IPS-NIHi11 (cell line): ENCODE data around the gene OSMR.

Experiments used
- DNase-seq: peaks from one replicate; pipeline ENCODE4 v3.0.0; 2012; ENCODE audit warnings: mixed read lengths, low spot score

Gene OSMR

DNA sequence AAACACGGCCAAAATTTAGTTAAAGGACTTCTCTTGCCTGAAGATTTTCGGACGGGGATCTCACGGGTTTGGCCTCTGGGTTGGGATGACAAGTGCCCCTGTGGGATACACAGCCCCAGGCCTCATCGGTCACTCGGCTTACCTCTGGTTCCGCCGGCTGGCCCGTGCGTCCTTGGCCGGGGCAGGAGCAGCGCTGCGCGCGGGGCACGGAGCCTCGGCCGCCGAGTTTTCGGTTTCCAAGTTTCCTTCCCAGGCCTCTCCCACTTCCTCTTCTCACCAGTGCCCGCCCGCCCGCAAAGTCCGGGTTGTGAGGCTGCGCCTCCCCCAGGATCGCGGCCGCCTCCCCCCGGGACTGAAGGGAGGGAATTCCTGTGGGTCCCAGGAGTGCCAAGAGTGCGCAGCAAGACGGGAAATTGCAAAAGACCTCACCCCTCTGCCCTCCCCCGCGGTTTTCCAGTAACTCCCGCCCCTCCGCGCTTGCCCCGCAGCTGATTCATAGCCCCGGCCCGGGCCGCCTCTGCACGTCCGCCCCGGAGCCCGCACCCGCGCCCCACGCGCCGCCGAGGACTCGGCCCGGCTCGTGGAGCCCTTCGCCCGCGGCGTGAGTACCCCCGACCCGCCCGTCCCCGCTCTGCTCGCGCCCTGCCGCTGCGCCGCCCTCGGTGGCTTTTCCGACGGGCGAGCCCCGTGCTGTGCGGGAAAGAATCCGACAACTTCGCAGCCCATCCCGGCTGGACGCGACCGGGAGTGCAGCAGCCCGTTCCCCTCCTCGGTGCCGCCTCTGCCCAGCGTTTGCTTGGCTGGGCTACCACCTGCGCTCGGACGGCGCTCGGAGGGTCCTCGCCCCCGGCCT, at the start of gene OSMR:
Gene OSMR, plus strand, starts transcription at position 487 of the 853 bp plus-strand sequence. CDS start 23,033 bp downstream, outside the sequence.
- DNase-seq, result peak; percentile 74

DNA sequence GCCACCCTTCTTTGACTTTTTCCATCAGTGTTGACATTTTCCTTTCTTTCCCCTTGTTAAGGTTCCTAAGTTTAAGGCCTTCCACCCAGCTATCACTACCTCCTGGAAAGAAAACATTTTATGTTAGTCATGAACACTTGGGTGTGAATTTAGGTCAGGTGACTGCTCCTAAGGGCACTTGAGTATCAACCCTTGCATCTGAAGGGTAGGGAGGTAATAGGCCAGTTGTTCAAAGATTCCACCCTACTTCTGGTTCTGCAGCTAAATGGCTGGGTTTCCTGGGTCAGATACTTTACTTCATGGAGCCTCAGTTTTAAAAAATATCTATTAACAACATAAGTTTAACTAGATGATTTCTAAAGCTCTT, 49.1 kb upstream of the OSMR start:
- no peak for DNase-seq

DNA sequence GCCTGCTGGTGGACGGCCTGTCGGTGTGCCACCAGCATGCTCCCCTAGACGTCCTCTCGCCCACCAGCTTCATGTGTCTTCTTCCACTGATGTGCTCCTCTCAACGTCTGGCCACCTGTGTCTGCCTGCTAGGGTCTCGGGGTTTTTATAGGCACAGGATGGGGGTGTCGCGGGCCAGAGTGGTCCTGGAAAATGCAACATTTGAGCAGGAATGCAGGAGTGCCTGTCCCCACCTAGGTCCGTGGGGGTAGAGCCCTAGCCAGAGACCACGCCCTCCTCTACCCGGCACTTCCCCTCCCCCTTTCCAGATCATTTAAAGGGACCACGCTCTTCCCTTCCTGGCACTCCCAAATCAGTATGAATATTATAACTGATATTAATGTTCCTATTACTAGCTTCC, 48.0 kb upstream of the OSMR start:
- DNase-seq, result no peak

DNA sequence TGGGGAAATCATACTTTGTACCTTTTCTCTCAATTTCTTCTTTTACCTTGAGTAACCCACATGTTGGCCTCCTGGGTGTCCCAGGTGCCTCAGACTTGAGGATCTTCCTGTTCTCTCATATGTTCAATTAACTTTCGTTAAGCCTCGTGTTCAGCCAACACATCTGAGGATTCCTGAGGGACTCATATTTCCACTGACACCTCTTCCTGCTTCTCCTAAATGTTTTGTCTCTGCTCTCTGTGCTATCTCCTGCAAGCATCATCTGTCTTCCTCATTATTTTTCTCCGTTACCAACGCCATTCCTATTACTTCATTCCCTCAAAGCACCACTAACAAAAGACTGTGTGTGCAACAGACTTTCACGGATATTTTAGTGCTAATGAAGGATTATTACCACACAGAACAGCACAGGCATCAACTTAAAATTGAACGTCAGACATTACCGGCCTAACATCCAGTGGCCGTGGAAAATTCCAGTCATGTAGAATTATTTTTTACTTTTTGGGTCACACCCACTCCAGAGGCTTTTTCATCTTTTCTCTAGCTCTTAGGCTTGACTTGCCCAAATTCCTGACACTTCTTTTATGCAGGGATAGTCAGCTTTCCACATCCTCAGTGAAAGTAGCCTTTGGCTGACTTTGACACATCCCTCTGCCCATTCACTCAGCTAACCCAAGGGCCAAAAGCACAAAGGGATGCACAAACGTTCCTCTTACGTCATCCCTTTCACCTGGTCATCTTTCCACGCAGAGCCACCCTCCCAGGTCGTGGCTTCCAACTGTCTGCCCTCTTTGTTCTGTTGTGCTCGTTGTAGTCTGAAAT, 46.0 kb upstream of the OSMR start:
- DNase-seq, result no peak

DNA sequence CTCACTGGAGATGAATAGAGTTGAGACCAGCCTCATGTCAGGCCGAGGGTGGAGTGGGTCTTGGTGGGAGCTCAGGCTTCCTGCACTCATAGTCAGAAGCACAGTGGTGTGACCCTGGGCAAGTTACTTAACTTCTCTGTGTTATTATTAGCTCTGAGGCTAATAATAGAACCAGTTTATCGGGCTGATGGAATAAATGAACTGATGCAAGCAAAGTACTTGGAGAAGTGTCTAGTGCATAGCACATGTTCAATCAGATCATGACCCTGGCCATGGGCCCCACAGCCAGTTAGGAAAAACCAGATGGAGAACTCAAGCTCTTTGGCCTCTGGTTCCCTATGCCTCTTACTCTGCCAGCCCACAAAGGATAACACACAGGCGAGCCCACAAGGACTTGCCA, 45.3 kb upstream of the OSMR start:
- DNase-seq, result no peak

DNA sequence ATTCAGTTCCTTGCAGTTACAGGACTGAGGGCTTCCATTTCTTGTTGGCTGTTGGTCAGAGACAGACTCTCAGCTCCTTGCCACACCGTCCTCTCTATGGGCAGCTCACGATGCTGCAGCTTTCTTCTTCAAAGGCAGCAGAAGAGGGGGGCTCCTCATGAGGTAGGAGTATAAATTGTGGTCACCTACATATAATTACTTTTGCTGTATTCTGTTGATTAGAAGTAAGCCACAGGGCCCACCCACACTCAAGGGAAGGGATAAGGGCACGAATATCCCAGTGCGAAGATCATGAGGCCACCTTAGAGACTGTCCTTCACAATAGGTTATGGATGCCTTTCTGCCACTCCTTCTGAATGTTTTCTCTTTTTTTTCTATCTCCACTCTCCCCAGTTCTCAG, 43.7 kb upstream of the OSMR start:
- DNase-seq, result no peak

DNA sequence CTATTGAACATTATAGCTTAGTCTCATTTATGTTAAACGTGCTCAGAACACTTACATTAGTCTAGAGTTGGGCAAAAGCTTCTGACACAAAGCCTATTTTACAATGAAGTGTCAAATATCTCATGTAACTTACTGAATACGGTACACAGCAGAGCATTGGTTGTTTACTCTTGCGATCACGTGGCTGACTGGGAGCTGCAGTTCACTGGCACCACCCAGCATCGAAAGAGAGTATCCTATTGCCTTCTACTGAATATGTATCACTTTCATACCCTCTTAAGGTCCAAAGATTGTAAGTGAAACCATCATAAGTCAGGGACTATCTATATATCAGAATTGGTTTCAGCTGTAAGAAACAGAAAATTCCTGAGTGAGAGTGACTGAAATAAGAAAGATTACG, 42.6 kb upstream of the OSMR start:
- no peak for DNase-seq

DNA sequence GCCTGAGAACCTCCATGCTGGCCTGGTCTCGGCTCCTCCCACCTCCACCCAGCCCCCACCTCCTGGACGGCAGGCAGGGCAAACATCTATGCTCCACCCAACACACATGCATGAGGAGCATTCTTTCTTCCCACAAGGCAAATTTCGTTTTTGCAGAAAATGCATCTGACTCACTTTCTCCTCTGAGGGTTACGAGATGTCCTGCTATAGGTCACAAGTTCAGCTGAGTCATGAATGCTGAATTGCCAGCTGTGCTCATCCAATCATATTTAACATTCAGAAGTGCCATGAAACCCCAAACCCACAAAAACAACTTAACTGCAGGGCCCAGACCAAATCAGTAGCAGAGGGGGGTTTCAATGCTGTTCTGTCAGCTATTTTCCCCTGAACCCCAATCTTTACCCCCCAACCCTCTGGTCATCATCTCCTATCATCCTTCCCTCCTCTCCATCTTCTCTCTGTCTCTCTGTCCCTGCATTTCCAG, 39.0 kb upstream of the OSMR start:
- DNase-seq, result no peak

DNA sequence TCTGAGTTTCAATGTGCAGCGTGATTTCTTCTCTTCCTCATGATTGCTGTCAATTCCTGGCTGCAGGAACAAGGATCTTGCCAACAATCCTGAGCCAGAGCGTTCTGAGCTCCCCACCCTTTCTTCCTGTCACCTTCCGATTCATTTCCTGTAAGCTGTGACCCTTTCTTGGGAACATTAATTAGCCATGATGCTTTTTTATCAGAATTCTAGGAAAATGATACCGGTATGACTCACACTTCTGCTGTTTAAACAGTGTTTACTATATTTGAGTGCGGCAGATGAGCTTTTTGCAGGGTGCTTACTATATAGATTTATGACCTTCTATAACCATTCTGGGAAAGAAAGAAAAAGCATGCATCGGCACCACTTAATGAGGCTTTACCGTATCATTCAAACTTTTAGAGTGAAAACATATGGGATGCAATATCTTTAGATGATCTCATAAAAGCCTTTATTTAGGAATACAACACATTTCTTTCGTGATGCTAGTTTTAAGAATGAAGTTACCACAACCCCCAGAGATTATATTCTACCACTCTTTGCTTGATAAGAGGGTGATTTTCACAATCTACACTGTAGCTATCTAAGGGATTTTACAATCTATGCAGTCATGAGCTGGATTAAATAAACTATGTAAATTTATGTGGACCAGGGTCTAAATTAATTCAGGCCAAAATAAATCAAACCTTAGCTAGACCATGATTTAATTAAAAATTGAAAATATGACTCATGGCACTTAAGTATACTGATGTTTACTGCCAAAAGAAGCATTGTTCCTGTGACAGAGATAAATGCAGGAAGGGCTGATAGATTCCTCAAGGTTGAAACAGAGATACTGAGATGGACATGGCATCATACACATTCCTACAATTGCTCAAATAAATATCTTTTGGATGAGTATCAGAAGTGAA, 38.0 kb upstream of the OSMR start:
- no peak for DNase-seq

DNA sequence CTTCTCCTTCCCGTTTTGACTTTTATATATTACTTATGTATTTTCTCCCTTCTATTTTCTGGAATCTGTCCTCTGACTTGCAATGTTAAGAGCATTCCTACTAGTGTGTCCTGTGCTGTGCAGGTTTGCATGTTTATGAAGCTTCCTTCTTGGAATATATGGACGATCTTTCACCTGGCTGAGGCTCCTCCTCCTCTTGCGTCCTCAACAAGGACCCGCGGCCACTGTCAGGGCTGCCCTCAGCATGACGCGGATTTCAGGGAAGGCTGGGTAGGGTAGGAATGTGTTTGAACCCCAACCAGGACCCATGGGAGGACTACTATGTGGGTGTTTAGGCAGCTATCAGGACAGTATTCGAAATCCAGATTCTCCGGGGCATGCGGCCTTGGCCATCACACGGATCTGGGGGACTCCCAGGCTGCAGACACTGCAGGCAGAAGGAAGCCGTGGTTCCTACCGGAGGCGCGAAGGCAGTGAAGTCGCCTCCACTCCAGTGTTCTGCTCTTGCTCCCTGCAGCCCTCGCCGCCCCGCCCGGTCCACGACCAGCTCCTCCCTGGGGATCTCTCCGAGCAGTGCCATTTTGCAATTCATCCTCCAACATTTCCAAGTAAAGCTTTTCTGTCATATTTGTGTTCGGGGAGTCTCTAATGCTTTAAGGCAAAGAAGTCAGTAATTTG, 37.0 kb upstream of the OSMR start:
- DNase-seq, result no peak

DNA sequence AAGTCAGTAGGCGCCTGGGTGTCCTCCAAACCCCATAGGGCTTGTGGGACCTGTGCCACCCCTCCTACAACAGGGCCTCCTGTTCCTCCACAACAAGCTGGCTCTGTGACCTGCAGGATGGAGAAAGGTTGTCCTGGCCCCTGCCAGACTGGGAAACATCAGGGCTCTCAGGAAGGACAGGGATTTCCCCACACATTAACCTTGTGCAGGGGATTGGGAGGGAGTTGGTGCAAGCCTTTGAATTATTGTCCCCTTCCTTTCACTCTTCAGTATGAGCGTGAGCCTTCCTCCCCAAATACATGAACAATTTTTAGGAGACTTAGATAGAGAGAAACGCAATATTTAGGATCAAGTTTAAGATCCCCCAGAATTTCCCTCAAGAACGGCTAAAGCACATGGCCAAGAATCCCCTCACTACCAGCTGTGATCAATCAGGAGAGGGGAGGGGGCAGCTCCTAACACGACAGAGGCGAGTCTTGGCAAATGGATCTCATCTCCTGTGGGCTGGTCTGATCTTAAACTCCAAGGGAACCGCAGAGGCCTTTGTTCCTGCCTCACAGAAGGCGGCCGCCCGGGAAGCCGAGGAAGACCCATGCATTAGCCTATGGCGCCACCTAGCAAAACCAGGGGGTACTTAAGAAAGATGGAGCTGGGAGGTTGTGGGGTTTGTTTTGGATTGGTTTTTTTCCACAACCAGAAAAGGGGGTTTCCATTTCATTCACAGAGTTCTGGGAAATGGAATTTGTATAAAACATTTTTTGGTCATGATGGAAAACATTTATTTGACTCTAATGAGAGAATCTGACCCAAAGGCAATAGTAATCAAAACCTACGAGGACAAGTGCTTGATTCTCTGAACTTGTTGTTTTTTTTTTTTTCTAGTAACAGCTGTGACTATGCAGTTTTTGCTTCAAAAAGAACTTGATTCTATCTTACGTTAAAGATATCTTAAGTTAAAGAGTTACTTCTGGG, 36.1 kb upstream of the OSMR start:
- DNase-seq, result peak; percentile 87

DNA sequence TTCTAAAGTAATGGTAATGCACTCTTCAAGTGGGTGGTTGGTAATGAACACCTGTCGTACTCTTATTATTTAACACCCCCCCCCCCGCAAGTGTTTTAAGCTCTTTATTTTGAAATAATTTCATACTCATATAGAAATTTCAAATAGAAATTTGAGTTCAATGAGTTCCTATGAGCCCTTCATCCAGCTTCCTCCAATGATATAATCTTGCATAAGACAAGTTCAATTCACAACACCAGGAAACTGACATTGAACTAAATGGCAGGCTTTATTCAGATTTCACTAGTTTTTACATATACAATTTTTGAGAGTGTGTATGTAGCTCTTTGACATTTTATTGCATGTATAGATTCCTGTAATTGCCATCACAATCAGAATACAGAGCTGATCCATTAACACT, 30.9 kb upstream of the OSMR start:
- DNase-seq, result no peak

DNA sequence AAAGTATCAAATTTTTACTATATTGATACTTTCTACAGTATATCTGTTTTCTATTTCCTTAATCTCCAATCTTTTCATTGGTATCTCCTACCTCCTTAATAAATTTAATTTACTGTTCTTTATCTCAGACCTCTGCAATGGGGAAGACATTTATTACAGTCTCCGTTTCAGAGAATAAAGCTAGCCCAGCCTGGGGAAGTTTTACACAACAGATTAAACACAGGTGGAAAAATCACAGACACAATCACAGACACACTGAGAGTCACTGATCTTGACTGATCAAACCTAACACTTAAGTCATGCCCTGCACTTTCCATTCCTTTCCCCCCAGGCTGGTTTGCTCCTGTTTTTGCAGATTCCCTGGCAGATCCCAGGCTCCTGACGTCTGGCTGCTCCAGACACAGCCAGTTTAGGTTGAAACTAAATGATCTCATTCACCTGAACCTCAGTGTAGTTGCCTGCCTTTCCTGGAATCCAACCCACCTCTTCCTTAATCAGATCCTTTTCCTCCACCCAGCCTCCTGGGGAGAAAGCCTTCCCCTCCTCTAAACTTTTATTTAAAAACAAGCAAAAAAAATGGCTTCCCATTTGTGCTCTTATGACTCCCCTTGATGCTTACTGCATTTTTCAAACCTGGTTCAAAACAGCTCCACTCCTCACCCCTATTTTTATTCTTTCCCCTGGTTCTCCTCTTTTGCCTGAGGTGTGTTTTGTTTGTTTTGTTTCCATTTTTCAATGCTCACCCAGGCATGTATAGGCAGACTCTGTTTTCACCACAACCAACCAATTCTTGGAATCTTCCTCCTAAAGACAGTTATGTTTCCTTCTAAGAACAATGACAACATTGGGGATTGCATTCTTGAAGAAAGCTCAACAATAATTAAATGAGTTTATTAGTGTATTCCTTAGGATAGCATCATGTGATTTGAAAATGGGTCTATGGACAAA, 29.5 kb upstream of the OSMR start:
- DNase-seq, result no peak

DNA sequence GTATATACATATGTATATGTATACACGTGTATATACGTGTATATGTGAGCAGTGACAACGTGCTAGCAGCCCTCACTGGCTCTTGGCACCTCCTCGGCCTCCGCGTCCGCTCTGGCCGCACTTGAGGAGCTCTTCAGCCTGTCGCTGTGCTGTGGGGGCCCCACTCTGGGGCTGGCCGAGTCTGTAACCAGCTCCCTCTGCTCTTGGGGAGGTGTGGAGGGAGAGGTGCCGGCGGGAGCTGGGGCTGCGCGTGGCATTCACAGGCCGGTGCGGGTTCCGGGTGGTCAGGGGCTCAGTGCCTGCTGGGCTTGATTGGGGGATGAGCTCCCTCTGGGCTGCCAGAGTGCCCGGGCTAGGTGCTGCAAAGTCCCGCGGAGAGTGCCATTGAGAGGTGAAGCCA, 24.1 kb upstream of the OSMR start:
- no peak for DNase-seq

DNA sequence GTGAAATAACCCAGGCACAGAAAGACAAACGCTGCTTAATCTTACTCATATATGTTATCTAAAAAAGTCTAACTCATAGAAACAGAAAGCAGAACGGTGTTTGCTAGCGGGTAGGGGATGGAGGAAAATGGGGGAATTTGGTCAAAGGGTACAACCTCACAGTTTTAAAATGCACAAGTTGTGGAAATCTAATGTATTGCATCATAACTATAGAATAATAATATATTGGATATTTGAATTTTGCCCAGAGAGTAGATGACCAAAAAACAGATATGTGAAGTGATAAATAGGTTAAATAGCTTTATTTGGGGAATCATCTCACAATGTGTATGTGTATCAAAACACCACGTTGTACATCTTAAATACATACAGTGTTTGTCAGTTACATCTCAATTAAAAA, 22.3 kb upstream of the OSMR start:
- DNase-seq, result no peak

DNA sequence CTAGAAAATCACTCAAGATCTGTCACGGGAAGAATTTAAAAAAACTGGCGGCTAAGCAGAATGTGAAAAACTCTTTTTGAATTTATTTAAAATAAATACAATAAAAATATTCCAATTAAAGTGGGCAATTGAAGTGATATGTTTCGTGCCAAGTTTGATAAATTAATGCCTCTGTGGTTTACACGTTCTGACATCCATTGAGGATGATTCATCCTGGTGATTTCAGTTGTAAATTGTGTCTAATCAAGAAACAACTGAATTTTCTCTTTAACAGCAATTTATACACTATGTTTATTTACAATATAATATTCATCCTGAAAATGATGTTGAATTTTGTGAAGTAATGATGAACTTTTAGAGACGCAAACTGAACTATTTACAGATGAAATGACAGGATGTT, 21.0 kb upstream of the OSMR start:
- no peak for DNase-seq

DNA sequence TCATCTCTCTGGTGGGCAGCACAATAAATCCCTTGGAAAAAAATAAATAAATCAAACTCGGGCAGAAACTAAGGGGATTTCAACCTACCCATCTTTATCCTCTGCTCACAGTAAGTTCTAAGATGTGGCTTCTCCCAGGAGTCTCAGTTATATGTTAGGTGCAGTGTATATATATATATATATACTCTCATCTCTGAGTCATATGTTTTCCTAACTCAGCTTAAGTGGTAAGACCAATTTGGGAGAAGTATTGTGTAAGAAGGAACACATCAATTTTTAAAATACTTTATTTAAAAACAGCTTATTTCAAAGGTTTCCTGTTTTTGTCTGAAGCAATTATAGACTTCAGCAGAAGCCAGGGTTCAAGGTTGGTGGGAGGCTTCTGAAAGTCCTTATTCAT, 20.3 kb upstream of the OSMR start:
- no peak for DNase-seq

DNA sequence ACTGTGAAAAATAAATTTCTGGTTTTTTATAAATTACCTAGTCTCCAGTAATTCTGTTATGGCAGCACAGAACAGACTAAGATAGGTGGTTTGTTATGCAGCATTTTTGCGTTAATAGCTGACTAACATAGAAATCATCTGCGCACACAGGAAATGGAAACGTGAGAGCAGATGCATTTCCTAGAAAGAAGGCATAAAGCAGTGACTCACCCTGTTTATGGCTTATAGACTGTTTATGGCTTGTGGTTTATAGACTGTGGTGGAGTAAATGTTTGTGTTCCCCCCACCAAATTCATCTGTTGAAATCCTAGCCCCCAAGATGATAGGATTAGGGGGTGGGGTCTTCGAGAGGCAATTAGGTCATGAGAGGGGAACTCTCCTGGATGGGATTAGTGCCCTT, 18.3 kb upstream of the OSMR start:
- DNase-seq, result no peak

DNA sequence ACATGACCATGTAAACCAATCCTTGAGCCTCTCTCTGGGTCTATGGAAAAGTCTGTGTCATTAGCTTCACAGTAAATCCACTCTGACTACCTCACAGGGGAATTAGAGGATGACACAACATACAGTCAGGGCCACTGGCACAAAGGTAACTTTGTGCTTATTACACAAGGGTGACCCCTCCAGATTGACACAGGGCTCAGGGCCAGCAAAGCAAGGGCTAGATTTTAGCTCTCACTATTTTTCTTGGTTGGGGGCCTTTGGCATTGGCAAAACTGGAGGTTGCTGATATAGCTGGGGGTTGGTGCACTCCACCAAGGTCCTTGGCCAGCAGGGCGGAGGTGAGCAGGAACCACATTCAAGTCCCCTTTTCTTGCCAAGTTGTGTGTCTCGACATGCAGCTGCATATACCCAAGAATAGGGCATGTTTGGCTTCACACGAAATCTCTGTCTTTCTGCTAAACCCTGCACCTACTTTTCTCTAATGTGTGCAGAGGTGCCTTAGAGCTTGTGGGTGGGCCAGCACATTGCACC, 15.2 kb upstream of the OSMR start:
- DNase-seq, result no peak
